Skeletal muscle tissue (tissue), 4 donors: Measurements from ENCODE around the gene KCNJ2. TPM values are rescaled to one million over a fixed set of nuclear protein-coding genes. Genes with fewer than 3 reads are reported as not detected.

Experiments used
- H3K27ac ChIP-seq: one replicate; pipeline ENCODE4 v1.7.0; 2013; ENCODE audit warnings: mild to moderate bottlenecking, low read depth, low read length, inconsistent platforms
- H3K27me3 ChIP-seq, 3 donors: one replicate each; pipeline ENCODE4 v1.7.0; 2013; ENCODE audit warnings: low read length in 3 of 3; ENCODE audit not compliant: control insufficient read depth in 3 of 3, insufficient read depth in 3 of 3
- H3K36me3 ChIP-seq, 3 donors: one replicate each; pipeline ENCODE4 v1.7.0; 2013; ENCODE audit warnings: low read length in 3 of 3; ENCODE audit not compliant: control insufficient read depth in 3 of 3, insufficient read depth in 3 of 3
- H3K4me1 ChIP-seq, 3 donors: one replicate each; pipeline ENCODE4 v1.7.0; 2013; ENCODE audit warnings: low read length in 3 of 3, mild to moderate bottlenecking in 3 of 3; ENCODE audit not compliant: control insufficient read depth in 3 of 3, insufficient read depth in 3 of 3
- H3K4me3 ChIP-seq, 3 donors: one replicate each; pipeline ENCODE4 v1.7.0; 2013; ENCODE audit warnings: low read length in 3 of 3
- H3K9ac ChIP-seq, 3 donors: one replicate each; pipeline ENCODE4 v1.7.0; 2013; ENCODE audit warnings: low read length in 3 of 3, mild to moderate bottlenecking in 3 of 3, moderate library complexity in 2 of 3, low read depth in 1 of 3
- H3K9me3 ChIP-seq, 3 donors: one replicate each; pipeline ENCODE4 v1.7.0; 2013; ENCODE audit warnings: low read length in 3 of 3; ENCODE audit not compliant: control insufficient read depth in 3 of 3
- total RNA-seq: library from RNA; depleted of rRNA; stranded (reverse); fragments of >200 nt; gene quantifications from one replicate; pipeline ENCODE4 v1.2.3, GENCODE V29; 2014
- donor health status: Osteomylitis.

The KCNJ2 gene
- total RNA-seq, 1 donor from 2014 or later, result 34.4 TPM

DNA sequence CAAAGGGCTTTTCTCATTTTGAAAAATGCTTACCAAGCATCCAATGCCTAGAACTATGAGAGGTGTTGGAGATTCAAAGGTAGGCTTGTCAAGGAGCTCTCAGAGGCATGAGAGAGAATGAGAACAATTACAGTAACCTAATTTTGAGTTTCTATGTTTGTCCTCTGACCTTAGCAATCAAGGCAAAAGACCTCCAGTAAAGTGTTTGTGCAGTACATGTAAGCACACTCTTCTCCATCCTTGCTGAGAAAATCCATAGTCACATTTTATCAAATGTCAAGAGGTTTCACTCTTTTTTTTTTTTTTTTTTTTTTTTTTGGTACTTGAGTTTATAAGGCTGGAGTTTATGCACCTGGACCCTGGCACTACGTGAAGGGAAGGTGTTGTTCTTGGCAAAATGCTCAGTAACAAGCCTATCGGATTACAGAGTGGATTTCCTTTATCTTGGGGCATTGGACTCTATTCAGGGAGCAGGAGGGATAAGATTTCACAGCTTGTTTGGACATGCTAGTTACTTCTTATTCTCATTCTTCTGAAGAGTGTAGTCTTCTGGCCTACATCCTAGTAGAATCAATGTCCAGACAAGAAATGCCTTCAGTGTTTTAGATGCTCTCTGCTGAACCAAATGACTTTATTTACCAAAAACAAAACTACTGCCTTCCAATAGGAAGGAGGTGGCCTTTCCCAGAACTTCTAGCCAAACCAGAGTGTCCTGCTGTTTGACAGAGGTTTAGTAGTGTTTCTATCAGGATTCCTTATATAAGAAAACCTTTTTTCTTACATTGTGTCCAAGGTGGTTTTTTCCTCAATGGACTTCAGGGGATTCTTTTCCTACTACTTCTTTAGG, 21.9 kb downstream of the KCNJ2 start:
- H3K27ac ChIP-seq, result no peak overlapping the region
- no peaks in the 10 kb centered on the region for H3K27me3 ChIP-seq
- H3K4me1 ChIP-seq, result peaks cover 0 to 4% (median 0%) of the 10 kb centered on the region in 3 donors
- H3K9me3 ChIP-seq, result no peaks in the 10 kb centered on the region
- no peak overlapping the region for H3K9ac ChIP-seq
- no peak overlapping the region for H3K4me3 ChIP-seq
- H3K36me3 ChIP-seq, result no peaks in the 10 kb centered on the region

DNA sequence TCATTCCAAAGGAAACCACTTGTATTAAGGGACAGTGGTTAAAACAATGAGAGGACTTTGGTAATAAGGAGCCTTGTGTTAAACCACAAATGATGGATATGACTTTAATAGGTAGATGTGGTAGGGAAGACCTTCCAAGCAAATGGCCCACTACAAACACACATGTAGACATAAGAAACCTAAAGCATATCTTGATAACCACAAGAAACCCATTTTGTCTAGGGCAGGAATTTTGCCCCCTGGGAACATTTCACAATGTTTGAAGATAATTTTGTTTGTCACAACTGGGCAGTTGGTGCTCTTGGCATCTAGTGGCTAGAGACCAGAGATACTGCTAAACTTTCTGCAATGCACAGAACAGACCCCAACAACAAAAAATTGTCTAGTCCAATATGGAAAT, 25.8 kb downstream of the KCNJ2 start:
- no peak overlapping the region for H3K9ac ChIP-seq
- H3K27ac ChIP-seq, result no peak overlapping the region
- H3K27me3 ChIP-seq, result no peaks in the 10 kb centered on the region

DNA sequence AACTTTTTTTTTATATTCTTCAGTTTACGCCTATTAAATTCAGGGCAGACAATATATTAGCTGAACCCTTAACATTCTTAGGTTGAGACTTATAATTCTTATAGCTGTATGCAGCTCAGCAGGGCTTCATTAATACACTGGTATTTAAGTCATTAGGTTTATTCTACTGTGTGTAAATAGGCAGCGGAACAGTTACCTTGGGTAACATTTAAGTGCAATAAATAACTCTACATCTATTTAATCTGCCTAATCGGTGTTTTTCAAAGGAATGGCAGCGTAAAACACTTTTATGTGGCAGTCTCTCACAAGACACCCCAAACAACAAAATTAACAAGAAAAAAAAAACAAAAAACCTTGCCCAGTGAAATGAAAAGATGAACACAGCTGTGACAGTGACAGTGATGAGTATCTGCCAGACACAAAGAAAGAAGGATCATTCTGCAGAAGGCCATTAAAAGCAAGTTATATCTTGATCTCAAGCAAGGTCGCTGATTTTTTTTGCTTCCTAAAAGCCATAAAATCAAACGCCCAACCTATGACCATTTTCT, 32.6 kb downstream of the KCNJ2 start:
- no peaks in the 10 kb centered on the region for H3K27me3 ChIP-seq
- H3K4me1 ChIP-seq, result no peaks in the 10 kb centered on the region
- no peaks in the 10 kb centered on the region for H3K36me3 ChIP-seq
- H3K9me3 ChIP-seq, result no peaks in the 10 kb centered on the region
- no peak overlapping the region for H3K4me3 ChIP-seq
- H3K27ac ChIP-seq, result no peak overlapping the region
- H3K9ac ChIP-seq, result no peak overlapping the region

More for the DNA sequence above, 25.8 kb downstream of the KCNJ2 start:
- Histone ChIP-seq H3K36me3 (no peaks in the 10 kb centered on the region), H3K4me3 (no peak overlapping the region), H3K9me3 (no peaks in the 10 kb centered on the region), H3K4me1 (peaks cover 0 to 7% (median 0%) of the 10 kb centered on the region in 3 donors)

DNA sequence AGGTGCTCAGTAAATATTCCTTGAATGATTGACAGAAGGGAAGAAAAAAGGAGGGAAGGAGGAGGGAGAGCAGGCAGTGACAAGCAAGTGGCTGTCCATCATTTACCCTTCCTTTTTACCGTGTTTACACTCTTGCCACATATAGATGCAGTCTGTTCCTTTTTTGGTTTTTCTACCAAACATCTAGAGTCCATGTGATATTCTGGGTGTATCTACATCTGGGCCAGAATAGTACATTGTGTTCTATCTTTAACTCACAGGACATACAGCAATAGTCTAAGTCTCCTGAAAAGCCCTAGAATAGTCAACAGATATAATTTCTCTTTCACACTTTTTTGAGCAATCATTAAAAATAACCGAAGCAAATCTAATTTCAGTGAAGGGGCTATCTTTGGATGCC, 33.5 kb downstream of the KCNJ2 start:
- no peak overlapping the region for H3K9ac ChIP-seq
- H3K4me1 ChIP-seq, result peaks cover 0 to 5% (median 0%) of the 10 kb centered on the region in 3 donors
- H3K27me3 ChIP-seq, result no peaks in the 10 kb centered on the region
- no peaks in the 10 kb centered on the region for H3K36me3 ChIP-seq
- no peaks in the 10 kb centered on the region for H3K9me3 ChIP-seq
- H3K27ac ChIP-seq, result no peak overlapping the region
- H3K4me3 ChIP-seq, result no peak overlapping the region

DNA sequence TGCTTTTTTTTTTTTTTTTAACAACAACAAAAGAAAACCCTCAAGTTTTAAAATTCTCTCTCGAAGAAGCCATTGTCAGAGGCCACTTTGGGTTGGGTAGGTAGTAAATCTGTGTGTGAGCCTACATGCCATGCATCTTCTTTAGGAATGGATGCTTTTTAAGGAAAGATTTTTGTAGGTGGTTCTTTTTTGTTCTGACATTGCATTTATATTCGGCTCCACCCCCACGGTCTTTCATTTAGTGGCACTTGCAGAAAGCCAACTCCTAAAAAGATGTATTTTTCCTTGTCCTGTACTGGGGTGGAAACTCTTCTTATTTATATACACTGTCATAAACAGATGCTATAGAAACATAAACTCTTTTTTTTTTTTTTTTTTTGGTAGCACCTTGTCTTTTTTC, 35.1 kb downstream of the KCNJ2 start:
- H3K9me3 ChIP-seq, result no peaks in the 10 kb centered on the region
- no peaks in the 10 kb centered on the region for H3K36me3 ChIP-seq
- no peak overlapping the region for H3K27ac ChIP-seq
- no peak overlapping the region for H3K4me3 ChIP-seq
- no peak overlapping the region for H3K9ac ChIP-seq
- peaks cover 0 to 9% (median 0%) of the 10 kb centered on the region in 3 donors for H3K4me1 ChIP-seq
- no peaks in the 10 kb centered on the region for H3K27me3 ChIP-seq

DNA sequence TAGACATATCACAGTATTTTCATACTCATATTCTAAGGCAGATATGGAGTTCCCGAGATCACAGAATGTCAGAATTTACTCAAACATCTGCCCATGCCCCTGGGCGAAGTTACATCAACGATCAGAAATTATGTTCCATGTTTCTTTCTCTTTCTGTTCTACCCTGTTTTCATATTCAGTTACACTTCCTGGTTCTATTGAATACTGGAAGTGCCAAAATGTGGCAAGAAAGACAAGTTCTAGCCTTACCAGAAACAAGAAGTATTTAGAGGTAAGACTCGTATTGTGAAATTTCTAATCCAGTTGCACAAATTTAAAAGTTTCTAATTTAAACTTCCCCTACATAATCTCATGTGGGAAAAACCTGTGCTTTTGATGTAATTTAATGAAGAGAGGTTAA, 36.1 kb downstream of the KCNJ2 start:
- no peak overlapping the region for H3K4me3 ChIP-seq
- H3K27ac ChIP-seq, result no peak overlapping the region
- H3K4me1 ChIP-seq, result peaks cover 0 to 9% (median 2%) of the 10 kb centered on the region in 3 donors
- H3K27me3 ChIP-seq, result no peaks in the 10 kb centered on the region
- no peak overlapping the region for H3K9ac ChIP-seq
- no peaks in the 10 kb centered on the region for H3K36me3 ChIP-seq
- H3K9me3 ChIP-seq, result no peaks in the 10 kb centered on the region

DNA sequence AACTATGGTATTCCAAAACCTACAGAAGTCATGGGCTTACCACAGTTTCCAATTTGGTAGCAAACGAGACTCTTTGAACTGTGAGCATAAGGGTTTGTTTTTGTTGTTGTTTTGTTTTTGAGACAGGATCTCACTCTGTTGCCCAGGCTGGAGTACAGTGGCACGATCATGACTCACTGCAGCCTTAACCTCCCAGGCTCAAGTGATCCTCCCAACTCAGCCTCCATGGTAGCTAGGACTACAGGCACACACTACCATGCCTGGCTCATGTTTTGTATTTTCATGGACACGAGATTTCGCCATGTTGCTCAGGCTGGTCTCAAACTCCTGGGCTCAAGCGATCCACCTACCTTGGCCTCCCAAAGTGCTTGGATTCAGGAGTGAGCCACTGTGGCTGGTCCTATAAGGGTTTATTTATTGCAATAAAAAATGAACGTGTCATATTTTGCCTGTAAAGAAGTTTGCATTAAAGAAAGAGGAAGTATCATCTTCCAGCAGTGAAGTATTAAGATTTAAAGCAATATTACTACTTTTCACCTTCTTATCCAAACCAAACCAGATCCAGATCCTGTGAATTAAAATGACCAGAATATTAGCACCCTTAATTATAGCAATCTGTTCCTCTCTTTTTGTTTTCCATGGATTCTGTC, 37.2 kb downstream of the KCNJ2 start:
- Histone ChIP-seq H3K9me3 (no peaks in the 10 kb centered on the region), H3K9ac (no peak overlapping the region), H3K36me3 (no peaks in the 10 kb centered on the region), H3K27ac (no peak overlapping the region), H3K4me1 (peaks cover 0 to 9% (median 4%) of the 10 kb centered on the region in 3 donors), H3K27me3 (no peaks in the 10 kb centered on the region), H3K4me3 (no peak overlapping the region)

DNA sequence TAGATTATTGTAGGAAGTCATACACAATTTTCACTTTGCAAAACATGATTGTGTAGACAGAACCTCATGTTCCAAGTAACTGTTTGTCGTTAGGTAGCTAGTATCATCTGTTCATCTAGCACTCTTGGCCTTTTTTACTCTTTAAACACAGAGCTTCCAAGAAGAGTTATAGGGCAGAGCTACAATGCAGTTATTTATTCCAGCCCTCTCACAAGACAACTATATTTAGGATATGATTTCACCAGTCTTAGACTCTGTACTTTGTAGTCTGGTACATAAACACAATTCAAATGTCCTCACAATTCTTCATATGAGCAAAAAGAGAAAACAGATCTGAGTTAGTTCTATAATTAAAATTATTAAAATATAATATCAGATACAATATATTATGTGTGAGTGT, 37.9 kb downstream of the KCNJ2 start:
- Histone ChIP-seq H3K9me3 (no peaks in the 10 kb centered on the region), H3K27ac (peak overlapping the region; percentile 20), H3K27me3 (no peaks in the 10 kb centered on the region)

DNA sequence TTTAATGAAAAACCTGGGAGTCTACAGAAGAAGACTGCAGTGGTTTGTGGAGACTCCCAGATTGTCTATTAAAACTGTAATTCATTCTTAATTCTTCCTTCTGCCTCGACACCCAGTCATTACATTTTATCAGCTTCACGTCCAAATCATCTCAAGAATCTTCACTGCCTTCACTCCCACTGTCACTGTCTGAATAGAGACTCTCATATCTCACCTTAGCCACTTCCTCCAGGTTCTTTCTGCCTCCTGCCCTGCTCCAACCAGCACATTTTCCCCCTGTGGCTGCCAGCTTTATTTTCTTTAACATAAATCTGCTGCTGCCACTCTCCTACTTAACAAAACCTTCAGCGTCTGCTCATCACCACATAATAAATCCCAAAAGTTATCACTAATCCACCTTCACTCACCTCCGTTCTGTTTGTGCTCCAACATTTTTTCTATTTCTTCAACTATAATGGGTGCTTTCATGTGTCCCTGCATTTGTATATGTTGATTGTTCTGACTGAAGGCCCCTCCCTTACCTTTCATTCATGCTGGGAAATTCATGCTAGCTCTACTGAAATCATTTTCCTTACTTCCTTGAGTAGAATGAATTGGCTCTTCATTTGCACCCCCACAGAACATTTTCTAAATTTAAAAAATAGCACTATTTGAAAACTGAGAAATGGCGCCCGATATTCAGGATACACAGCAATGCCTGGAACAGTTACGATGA, 38.9 kb downstream of the KCNJ2 start:
- H3K4me3 ChIP-seq, result no peak overlapping the region
- H3K27ac ChIP-seq, result no peak overlapping the region
- no peaks in the 10 kb centered on the region for H3K27me3 ChIP-seq
- H3K36me3 ChIP-seq, result no peaks in the 10 kb centered on the region
- H3K9me3 ChIP-seq, result no peaks in the 10 kb centered on the region
- H3K4me1 ChIP-seq, result peaks cover 0 to 9% (median 4%) of the 10 kb centered on the region in 3 donors
- no peak overlapping the region for H3K9ac ChIP-seq

More for the DNA sequence above, 37.9 kb downstream of the KCNJ2 start:
- H3K9ac ChIP-seq, result no peak overlapping the region
- H3K36me3 ChIP-seq, result no peaks in the 10 kb centered on the region
- no peak overlapping the region for H3K4me3 ChIP-seq
- peaks cover 0 to 9% (median 4%) of the 10 kb centered on the region in 3 donors for H3K4me1 ChIP-seq
